HCT116 (cell line): ENCODE measurements around the gene SF3B1. TPM values are rescaled to one million over a fixed set of nuclear protein-coding genes. Genes with fewer than 3 reads are reported as not detected.

Source experiments
- ATAC-seq: fragments of 200-7000 bp; cut with Tn5 transposase; 2 replicates; pipeline ENCODE4 v1.9.1; 2020; ENCODE audit warnings: mild to moderate bottlenecking, moderate library complexity
- BruUV-seq: library from RNA; stranded (reverse); fragments of 400-500 nt; replicated peaks from 2 replicates; lab custom pipeline; 2021; lab: Mats Ljungman, UMichigan
- CTCF ChIA-PET: fragments of 300-600 bp; sonication (Branson Sonifier 250); formaldehyde crosslinking; loops from one replicate; lab custom pipeline; 2021; ENCODE audit warnings: antibody characterized with exemption; lab: Charles Lee
- POLR2A ChIA-PET: fragments of 300-600, 350-600 bp; sonication (Branson Sonifier 250); formaldehyde crosslinking; loops from one replicate; lab custom pipeline; 2021; ENCODE audit warnings: antibody characterized with exemption; lab: Charles Lee
- RAD21 ChIA-PET, 2 experiments: fragments of 300-600 bp; sonication (Branson Sonifier 250); formaldehyde crosslinking; loops; one replicate each; lab custom pipeline; 2023; ENCODE audit warnings: low total read pairs in 2 of 2; ENCODE audit not compliant: uncharacterized antibody in 2 of 2, unreplicated experiment in 2 of 2, low non-redundant PET in 1 of 2; lab: Charles Lee
- DNase-seq: peaks from one replicate; pipeline ENCODE4 v3.0.0-alpha.2; 2010; ENCODE audit warnings: low read depth, low spot score
- H2AFZ ChIP-seq: fragments of 200-600 bp; shearing (Covaris generic), sonication (generic); 2 replicates; pipeline ENCODE4 v1.6.1; 2017; ENCODE audit warnings: low read depth, mixed run types, mixed read lengths, antibody characterized with exemption, low read length; ENCODE audit not compliant: poor library complexity, severe bottlenecking
- H3K27ac ChIP-seq: 2 replicates; pipeline ENCODE4 v1.5.1; 2012; ENCODE audit warnings: low read depth, low read length
- H3K27me3 ChIP-seq: fragments of 200-600 bp; sonication (generic); 2 replicates; pipeline ENCODE4 v1.6.1; 2016; ENCODE audit warnings: mixed run types, low read length, mixed read lengths; ENCODE audit not compliant: insufficient read depth
- H3K36me3 ChIP-seq, 2 experiments: fragments of 200-500 bp in 1 of 2; fragments of 200-600 bp in 1 of 2; sonication (Bioruptor generic) in 1 of 2; sonication (generic) in 1 of 2; 2 replicates each; pipeline versions ENCODE4 v1.5.1 to v1.6.1; 2014 to 2016; ENCODE audit warnings: low read length in 2 of 2, inconsistent platforms in 1 of 2, mixed read lengths in 1 of 2, mixed run types in 1 of 2; ENCODE audit not compliant: insufficient read depth in 2 of 2, control insufficient read depth in 1 of 2
- H3K4me1 ChIP-seq, 2 experiments: fragments of 200-600 bp in 1 of 2; sonication (generic) in 1 of 2; 2 replicates each; pipeline versions ENCODE4 v1.5.1 to v1.6.1; 2012 to 2017; ENCODE audit warnings: low read length in 2 of 2, inconsistent platforms in 1 of 2, mild to moderate bottlenecking in 1 of 2, mixed read lengths in 1 of 2, mixed run types in 1 of 2, moderate library complexity in 1 of 2; ENCODE audit not compliant: insufficient read depth in 2 of 2, control insufficient read depth in 1 of 2
- H3K4me2 ChIP-seq: fragments of 200-600 bp; sonication (generic); 2 replicates; pipeline ENCODE4 v1.6.1; 2017; ENCODE audit warnings: mixed run types, low read length, mixed read lengths
- H3K4me3 ChIP-seq, 2 experiments: fragments of 200-600 bp in 1 of 2; sonication (generic) in 1 of 2; replicated peaks in 1 of 2; 2 replicates each; pipeline ENCODE4 v1.5.1; 2011 to 2016; ENCODE audit warnings: low read length in 2 of 2, control low read depth in 1 of 2, low read depth in 1 of 2, mild to moderate bottlenecking in 1 of 2, mixed read lengths in 1 of 2, mixed run types in 1 of 2
- H3K79me2 ChIP-seq: fragments of 200-600 bp; sonication (generic); 2 replicates; pipeline ENCODE4 v1.6.1; 2017; ENCODE audit warnings: mild to moderate bottlenecking, mixed run types, low read length, moderate library complexity, mixed read lengths; ENCODE audit not compliant: insufficient read depth
- H3K9ac ChIP-seq: fragments of 200-600 bp; sonication (generic); 2 replicates; pipeline ENCODE4 v1.6.1; 2016; ENCODE audit warnings: low read length, mixed read lengths
- H3K9me2 ChIP-seq: fragments of 200-600 bp; sonication (generic), shearing (Covaris generic); 2 replicates; pipeline ENCODE4 v1.6.1; 2017; ENCODE audit warnings: mixed run types, mild to moderate bottlenecking, moderate library complexity; ENCODE audit not compliant: insufficient read depth
- H3K9me3 ChIP-seq, 2 experiments: fragments of 200-500 bp in 1 of 2; fragments of 200-600 bp in 1 of 2; sonication (Bioruptor generic) in 1 of 2; sonication (generic) in 1 of 2; 2 replicates each; pipeline ENCODE4 v1.6.1; 2014 to 2017; ENCODE audit warnings: low read length in 2 of 2, mixed read lengths in 2 of 2, inconsistent platforms in 1 of 2, low read depth in 1 of 2, mild to moderate bottlenecking in 1 of 2, mixed run types in 1 of 2, moderate library complexity in 1 of 2; ENCODE audit not compliant: control insufficient read depth in 1 of 2, insufficient read depth in 1 of 2
- H4K20me1 ChIP-seq: fragments of 200-600 bp; sonication (generic), shearing (Covaris generic); 2 replicates; pipeline ENCODE4 v1.6.1; 2017; ENCODE audit warnings: mixed run types, mild to moderate bottlenecking, moderate library complexity; ENCODE audit not compliant: insufficient read depth
- ATF3 ChIP-seq: IDR thresholded peaks from 2 replicates; pipeline ENCODE4 v1.6.1; 2012
- CBX3 ChIP-seq: IDR thresholded peaks from 2 replicates; pipeline ENCODE4 v1.6.1; 2012; ENCODE audit warnings: low read depth
- CEBPB ChIP-seq: IDR thresholded peaks from 2 replicates; pipeline ENCODE4 v1.6.1; 2012; ENCODE audit warnings: low read depth
- CTCF ChIP-seq, 3 experiments: fragments of 200-600 bp in 1 of 3; sonication (generic) in 1 of 3; IDR thresholded peaks in 2 of 3; conservative IDR thresholded peaks in 1 of 3; 2 replicates each; pipeline ENCODE4 v1.5.1; 2012 to 2017; ENCODE audit warnings: low read depth in 2 of 3, low read length in 2 of 3, antibody characterized with exemption in 1 of 3, borderline replicate concordance in 1 of 3, control low read depth in 1 of 3, mild to moderate bottlenecking in 1 of 3, mixed read lengths in 1 of 3, mixed run types in 1 of 3, moderate library complexity in 1 of 3; ENCODE audit not compliant: insufficient read depth in 1 of 3
- EGR1 ChIP-seq: IDR thresholded peaks from 2 replicates; pipeline ENCODE4 v1.6.1; 2012; ENCODE audit warnings: low read depth
- ELF1 ChIP-seq: IDR thresholded peaks from 2 replicates; pipeline ENCODE4 v1.6.1; 2012; ENCODE audit warnings: low read depth, borderline replicate concordance
- EZH2 ChIP-seq: fragments of 200-600 bp; sonication (generic); IDR thresholded peaks from 2 replicates; pipeline ENCODE4 v1.6.1; 2017; ENCODE audit warnings: antibody characterized with exemption, mixed run types
- FOSL1 ChIP-seq: IDR thresholded peaks from 2 replicates; pipeline ENCODE4 v1.6.1; 2012; ENCODE audit warnings: low read depth
- POLR2A ChIP-seq: IDR thresholded peaks from 2 replicates; pipeline ENCODE4 v1.7.0; 2011; ENCODE audit warnings: borderline replicate concordance; ENCODE audit not compliant: insufficient read depth, insufficient read length; ENCODE audit errors: extremely low read depth
- POLR2AphosphoS5 ChIP-seq: IDR thresholded peaks from 2 replicates; pipeline ENCODE4 v1.6.1; 2011; ENCODE audit warnings: mild to moderate bottlenecking, low read depth, low read length, moderate library complexity
- REST ChIP-seq: IDR thresholded peaks from 2 replicates; pipeline ENCODE4 v1.6.1; 2012; ENCODE audit warnings: low read depth
- SP1 ChIP-seq: IDR thresholded peaks from 2 replicates; pipeline ENCODE4 v1.6.1; 2012; ENCODE audit warnings: low read depth
- SRF ChIP-seq: IDR thresholded peaks from 2 replicates; pipeline ENCODE4 v1.6.1; 2012; ENCODE audit warnings: low read depth
- YY1 ChIP-seq: IDR thresholded peaks from 2 replicates; pipeline ENCODE4 v1.6.1; 2011; ENCODE audit warnings: low read length, low read depth, moderate library complexity, mild to moderate bottlenecking; ENCODE audit not compliant: insufficient replicate concordance; ENCODE audit errors: extremely low read depth
- ZBTB33 ChIP-seq: IDR thresholded peaks from 2 replicates; pipeline ENCODE4 v1.6.1; 2011; ENCODE audit warnings: mild to moderate bottlenecking, low read length, moderate library complexity; ENCODE audit not compliant: insufficient replicate concordance; ENCODE audit errors: extremely low read depth
- ZFX ChIP-seq: fragments of 450-650 bp; IDR thresholded peaks from 2 replicates; pipeline ENCODE4 v1.6.1; 2017
- ZNF274 ChIP-seq: fragments of 200-500 bp; sonication (Bioruptor generic); IDR thresholded peaks from 2 replicates; pipeline ENCODE4 v1.6.1; 2014; ENCODE audit warnings: mild to moderate bottlenecking, low read depth, low read length, inconsistent platforms
- intact Hi-C: fragments of 100-400 bp; cut with micrococcal nuclease; formaldehyde crosslinking; loops from 2 replicates; pipeline ENCODE4 v1.10.0; 2022
- total RNA-seq: library from RNA; stranded (reverse); gene quantifications from one replicate; pipeline ENCODE4 v1.2.1, GENCODE V29; 2021; ENCODE audit not compliant: unreplicated experiment

Gene SF3B1
- total RNA-seq, 1 experiment from 2014 or later: 282 TPM

DNA sequence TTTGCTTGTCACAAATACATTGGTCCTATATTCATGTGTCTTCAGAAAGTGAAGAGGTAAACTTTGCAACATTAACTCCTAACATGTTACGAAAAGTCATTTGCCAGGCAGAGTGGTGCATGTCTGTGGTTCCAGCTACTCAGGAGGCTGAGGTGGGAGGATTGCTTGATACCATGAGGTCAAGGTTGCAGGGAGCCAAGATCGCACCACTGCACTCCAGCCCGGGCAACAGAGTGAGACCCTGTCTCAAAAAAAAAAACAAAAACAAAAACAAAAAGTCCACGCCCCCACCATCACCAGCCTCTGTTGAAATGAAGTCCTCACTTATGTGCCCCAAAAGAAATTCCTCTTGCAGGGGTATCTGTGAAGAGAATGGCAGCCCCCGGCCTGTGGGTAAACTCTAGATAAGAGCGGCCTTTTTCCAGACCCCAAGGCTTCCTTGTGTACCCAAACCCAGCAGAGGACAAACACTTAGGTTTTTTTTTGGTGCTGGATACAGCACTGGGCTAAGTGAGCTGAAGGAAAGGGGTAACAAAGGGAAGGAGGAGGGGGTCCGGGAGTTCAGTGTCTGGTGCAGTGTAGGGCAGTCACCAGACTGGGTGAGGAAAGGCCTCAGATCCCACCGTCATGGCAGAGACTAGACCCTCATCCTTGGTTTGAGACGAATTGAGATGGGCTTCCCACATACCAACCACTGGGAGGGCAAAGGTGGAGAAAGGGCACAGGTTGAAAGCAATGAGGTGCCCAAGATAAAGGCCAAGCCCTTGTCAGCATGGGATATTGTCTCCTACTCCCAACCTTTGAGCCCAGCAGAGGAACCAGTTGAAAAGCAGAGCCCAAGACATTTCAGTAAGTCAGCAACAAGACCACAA is 45.6 kb upstream of the SF3B1 start:
- TF ChIP-seq ZBTB33 (no peak), EGR1 (no peak), ZNF274 (no peak), ATF3 (no peak), POLR2A (no peak), ELF1 (no peak), REST (no peak), SP1 (no peak), FOSL1 (no peak), YY1 (no peak), EZH2 (no peak), CBX3 (no peak), SRF (no peak), CTCF (IDR thresholded peaks at IDR 0.05 in 2 of 3, conservative IDR thresholded peaks at IDR 0.05 in 1 of 3; ENCODE audit: borderline replicate concordance in 1 of 3, insufficient read depth in 1 of 3, low read depth in 2 of 3, low read length in 2 of 3) (no peak), POLR2AphosphoS5 (no peak), CEBPB (no peak), ZFX (no peak)
- H3K9me3 ChIP-seq: no peaks in the 10 kb centered on the region
- H3K79me2 ChIP-seq: no peaks in the 10 kb centered on the region
- POLR2A ChIA-PET: no interaction called here
- H3K4me2 ChIP-seq: no peak overlapping the region
- DNase-seq: no peak
- H3K4me1 ChIP-seq: no peaks in the 10 kb centered on the region
- intact Hi-C loops: no loop called here
- no TSS peak for BruUV-seq
- no peak overlapping the region for H3K27ac ChIP-seq
- CTCF ChIA-PET: no interaction called here
- H4K20me1 ChIP-seq: no peaks in the 10 kb centered on the region; the same call in 1 of the 2 replicates
- RAD21 ChIA-PET: no interaction called here
- H3K9ac ChIP-seq: no peak overlapping the region
- no peaks in the 10 kb centered on the region for H3K9me2 ChIP-seq
- H2AFZ ChIP-seq: no peak overlapping the region
- no peak for ATAC-seq
- no peaks in the 10 kb centered on the region for H3K27me3 ChIP-seq
- H3K4me3 ChIP-seq: no peak overlapping the region
- H3K36me3 ChIP-seq: peaks cover 0 to 12% of the 10 kb centered on the region in 2 experiments; a peak in 2 of 4 replicates
